B cell (primary cell): Measurements from ENCODE around the gene TSEN2. TPM values are rescaled to one million over a fixed set of nuclear protein-coding genes. Genes with fewer than 3 reads are reported as not detected.

Experiments
- ATAC-seq: fragments of 200-7000 bp; cut with Tn5 transposase; one replicate; pipeline ENCODE4 v1.10.0; 2021; ENCODE audit warnings: low read depth, mild to moderate bottlenecking, moderate number of reproducible peaks, moderate library complexity
- CTCF ChIA-PET: fragments of 350-600 bp; sonication (Branson Sonifier 250); formaldehyde crosslinking; loops from one replicate; lab custom pipeline; 2021; ENCODE audit warnings: antibody characterized with exemption, inconsistent platforms; lab: Charles Lee
- POLR2A ChIA-PET: fragments of 350-600 bp; sonication (Branson Sonifier 250); formaldehyde crosslinking; loops from one replicate; lab custom pipeline; 2021; ENCODE audit warnings: antibody characterized with exemption; lab: Charles Lee
- DNase-seq: peaks from one replicate; pipeline ENCODE4 v3.0.0; 2013
- H2AFZ ChIP-seq: 2 replicates; pipeline ENCODE4 v1.6.1; 2012; ENCODE audit warnings: mild to moderate bottlenecking, low read depth, low read length; ENCODE audit not compliant: insufficient read depth, poor library complexity, severe bottlenecking
- H3K27ac ChIP-seq, 2 donors: 1 replicate in 1 of 2; 2 replicates in 1 of 2; pipeline ENCODE4 v1.5.1; 2012 to 2013; ENCODE audit warnings: low read length in 2 of 2, mild to moderate bottlenecking in 2 of 2, moderate library complexity in 1 of 2
- H3K27me3 ChIP-seq, 4 experiments: fragments of 200-600 bp in 1 of 4; sonication (generic) in 1 of 4; replicated peaks in 1 of 4; 1 replicate in 2 of 4; 2 replicates in 2 of 4; pipeline versions ENCODE4 v1.6.1 to v1.7.0; 2013 to 2016; ENCODE audit warnings: low read length in 3 of 4, mild to moderate bottlenecking in 2 of 4, mixed read lengths in 1 of 4, moderate library complexity in 1 of 4; ENCODE audit not compliant: insufficient read depth in 4 of 4, control insufficient read depth in 3 of 4; ENCODE audit errors: control extremely low read depth in 1 of 4
- H3K36me3 ChIP-seq, 2 experiments: replicated peaks in 1 of 2; 1 replicate in 1 of 2; 2 replicates in 1 of 2; pipeline versions ENCODE4 v1.6.1 to v1.7.1; 2013; ENCODE audit warnings: low read length in 1 of 2; ENCODE audit not compliant: insufficient read depth in 2 of 2, control insufficient read depth in 1 of 2; ENCODE audit errors: control extremely low read depth in 1 of 2, extremely low read depth in 1 of 2
- H3K4me1 ChIP-seq, 2 donors: fragments of 200-600 bp in 1 of 2; sonication (generic) in 1 of 2; 1 replicate in 1 of 2; 2 replicates in 1 of 2; pipeline versions ENCODE4 v1.5.1 to v1.6.1; 2013 to 2017; ENCODE audit warnings: low read length in 2 of 2; ENCODE audit not compliant: control insufficient read depth in 2 of 2, insufficient read depth in 2 of 2
- H3K4me2 ChIP-seq: replicated peaks from 2 replicates; pipeline ENCODE3; 2012; ENCODE audit warnings: mild to moderate bottlenecking, low read depth, low read length; ENCODE audit not compliant: poor library complexity, severe bottlenecking
- H3K4me3 ChIP-seq, 5 experiments: fragments of 200-600 bp in 1 of 5; sonication (generic) in 1 of 5; 1 replicate in 3 of 5; 2 replicates in 2 of 5; pipeline versions ENCODE4 v1.5.1 to v1.7.0; 2011 to 2016; ENCODE audit warnings: low read length in 4 of 5, mild to moderate bottlenecking in 4 of 5, low read depth in 2 of 5, control low read depth in 1 of 5, moderate library complexity in 1 of 5; ENCODE audit not compliant: insufficient read depth in 1 of 5; ENCODE audit errors: control extremely low read depth in 1 of 5, extremely low read depth in 1 of 5
- H3K79me2 ChIP-seq: fragments of 200-600 bp; sonication (generic); one replicate; pipeline ENCODE4 v1.6.0; 2016; ENCODE audit warnings: low read length; ENCODE audit not compliant: control insufficient read depth, insufficient read depth
- H3K9ac ChIP-seq: fragments of 200-600 bp; sonication (generic); 2 replicates; pipeline ENCODE4 v1.6.1; 2017; ENCODE audit warnings: mild to moderate bottlenecking, low read length, moderate library complexity
- H3K9me3 ChIP-seq, 3 donors: one replicate each; pipeline versions ENCODE4 v1.6.1 to v1.7.1; 2013; ENCODE audit warnings: low read length in 2 of 3; ENCODE audit not compliant: control insufficient read depth in 2 of 3, insufficient read depth in 1 of 3; ENCODE audit errors: control extremely low read depth in 1 of 3
- H4K20me1 ChIP-seq: 2 replicates; pipeline ENCODE4 v1.6.0; 2012; ENCODE audit warnings: mild to moderate bottlenecking, low read length; ENCODE audit not compliant: insufficient read depth, control insufficient read depth, poor library complexity, severe bottlenecking
- H3K27ac Mint-ChIP-seq: one replicate; pipeline ENCODE4 v1.8.0; 2021; ENCODE audit warnings: mixed read lengths
- H3K27me3 Mint-ChIP-seq: one replicate; pipeline ENCODE4 v1.8.0; 2021; ENCODE audit warnings: mixed read lengths
- H3K4me1 Mint-ChIP-seq: one replicate; pipeline ENCODE4 v1.8.0; 2021; ENCODE audit warnings: mixed read lengths
- H3K4me3 Mint-ChIP-seq: one replicate; pipeline ENCODE4 v1.8.0; 2021; ENCODE audit warnings: mixed read lengths
- H3K9me3 Mint-ChIP-seq: one replicate; pipeline ENCODE4 v1.8.0; 2022; ENCODE audit warnings: mixed read lengths; ENCODE audit not compliant: insufficient read depth
- CTCF ChIP-seq: fragments of 200-600 bp; IDR thresholded peaks from one replicate; pipeline ENCODE4 v1.8.0; 2022; ENCODE audit warnings: antibody characterized with exemption, mild to moderate bottlenecking
- EZH2 ChIP-seq: IDR thresholded peaks from 2 replicates; pipeline ENCODE4 v1.6.1; 2012; ENCODE audit warnings: borderline replicate concordance, low read depth, mild to moderate bottlenecking, moderate library complexity, low read length; ENCODE audit not compliant: insufficient read depth, poor library complexity, severe bottlenecking
- WGBS: methylation state at CpG from one replicate; pipeline ENCODE4 v1.1.5; 2013; ENCODE audit warnings: missing lambda C conversion rate; ENCODE audit not compliant: insufficient coverage; 5-methylcytosine and 5-hydroxymethylcytosine counted together
- intact Hi-C: fragments of 100-400 bp; cut with micrococcal nuclease; formaldehyde crosslinking; loops from one replicate; pipeline ENCODE4 v1.10.0; 2022
- polyA plus RNA-seq: library from polyadenylated mRNA; depleted of rRNA; stranded (reverse); fragments of >200 nt; gene quantifications from 2 replicates; pipeline ENCODE4 v1.2.3, GENCODE V29; 2012
- total RNA-seq, 2 donors: library from RNA; stranded (reverse); fragments of 120-200 nt in 1 of 2; gene quantifications; 1 replicate in 1 of 2; 2 replicates in 1 of 2; pipeline versions ENCODE4 v1.2.3 to v1.2.4, GENCODE V29; 2013 to 2022

TSEN2 gene
- total and polyA plus RNA-seq, 2 donors (not counting 1 experiment from before 2014, with no cell fraction given), result 13.4 to 17.6 TPM

DNA sequence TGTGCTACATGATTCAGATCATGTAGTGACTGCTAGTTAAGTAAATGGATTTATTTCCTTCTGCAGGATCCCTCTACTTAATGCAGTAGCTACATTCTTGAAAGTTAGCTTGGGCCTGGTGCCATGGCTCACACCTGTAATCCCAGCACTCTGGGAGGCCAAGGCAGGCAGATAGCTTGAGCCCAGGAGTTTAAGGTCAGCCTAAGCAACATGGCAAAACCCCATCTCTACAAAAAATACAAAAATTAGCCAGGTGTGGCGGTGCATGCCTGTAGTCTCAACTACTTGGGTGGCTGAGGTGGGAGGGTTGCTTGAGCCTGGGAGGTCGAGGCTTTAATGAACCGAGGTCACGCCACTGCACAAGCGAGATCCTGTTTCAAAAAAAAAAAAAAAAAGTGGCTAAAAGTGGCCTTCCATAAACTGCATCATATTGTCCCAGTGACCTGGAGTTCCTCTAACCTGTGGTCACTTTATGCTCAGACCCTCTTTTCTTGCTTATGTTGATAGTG is 22.0 kb downstream of the TSEN2 start:
- ATAC-seq (no peak), DNase-seq (no peak)
- no peaks in the 10 kb centered on the region for H3K4me1 ChIP-seq
- Mint-ChIP-seq H3K4me3 (no peak overlapping the region), H3K27ac (no peak overlapping the region), H3K27me3 (no peaks in the 10 kb centered on the region), H3K4me1 (no peaks in the 10 kb centered on the region), H3K9me3 (no peaks in the 10 kb centered on the region)
- intact Hi-C loops, result no loop called here
- no peaks in the 10 kb centered on the region for H4K20me1 ChIP-seq
- H3K9ac ChIP-seq, result no peak overlapping the region
- CTCF ChIA-PET, result no interaction called here
- H3K9me3 ChIP-seq, result no peaks in the 10 kb centered on the region
- no peaks in the 10 kb centered on the region for H3K79me2 ChIP-seq
- peaks cover 0 to 22% of the 10 kb centered on the region in 2 experiments for H3K36me3 ChIP-seq
- TF ChIP-seq EZH2 (no peak), CTCF (no peak)
- POLR2A ChIA-PET, result interaction anchor here (0.7 kb wide), 1 partner anchor 10 kb away, joined by 4 read pairs; no protein-coding TSS in a partner anchor
- H3K27me3 ChIP-seq, result no peaks in the 10 kb centered on the region
- H2AFZ ChIP-seq, result no peak overlapping the region
- no peak overlapping the region for H3K4me3 ChIP-seq
- no peak overlapping the region for H3K27ac ChIP-seq
- WGBS, result no CpG with 5 or more reads among the region's 5 CpGs
- H3K4me2 ChIP-seq, result no peak overlapping the region

GRCh38 chr3:12507591-12508281 is 23.5 kb downstream of the TSEN2 start:
- CTCF ChIA-PET, result interaction anchor here (0.7 kb wide), 1 partner anchor 34 kb away, joined by 3 read pairs; no protein-coding TSS in a partner anchor

More at GRCh38 chr3:12507591-12508281, 23.5 kb downstream of the TSEN2 start:
- Histone ChIP-seq H3K36me3 (peaks cover 0 to 17% of the 10 kb centered on the region in 2 experiments), H3K4me3 (no peak overlapping the region), H3K9ac (no peak overlapping the region), H3K4me1 (no peaks in the 10 kb centered on the region), H2AFZ (no peak overlapping the region), H4K20me1 (no peaks in the 10 kb centered on the region), H3K9me3 (no peaks in the 10 kb centered on the region), H3K27me3 (no peaks in the 10 kb centered on the region), H3K4me2 (no peak overlapping the region), H3K79me2 (no peaks in the 10 kb centered on the region), H3K27ac (no peak overlapping the region)
- H3K27ac Mint-ChIP-seq, result no peak overlapping the region
- TF ChIP-seq CTCF (no peak), EZH2 (no peak)
- POLR2A ChIA-PET, result no interaction called here
- H3K4me3 Mint-ChIP-seq, result no peak overlapping the region
- no peak for ATAC-seq
- H3K9me3 Mint-ChIP-seq, result no peaks in the 10 kb centered on the region
- intact Hi-C loops, result no loop called here
- no peaks in the 10 kb centered on the region for H3K4me1 Mint-ChIP-seq
- over 99% methylated on average over 7 of the region's 8 CpGs for WGBS
- H3K27me3 Mint-ChIP-seq, result no peaks in the 10 kb centered on the region
- no peak for DNase-seq
